Measurements from ENCODE around the gene EGLN2. TPM values are rescaled to one million over a fixed set of nuclear protein-coding genes. Genes with fewer than 3 reads are reported as not detected.
"Not testable (repeated sequence)": the region's sequence is repeated elsewhere in the genome, so short reads cannot be mapped to it uniquely, and the experiment has no call there.

Gene EGLN2
- total and polyA plus RNA-seq, 9 of the 15 experiments (the other 6 are each of a cell fraction or from before 2014, with no cell fraction given) = 9.6 to 114 (median 71.0) TPM

GRCh38 chr19:40818480-40819399, 19.7 kb downstream of the EGLN2 start:
- peak in 2 of 4 experiments; percentile 19 to 67 for DNase-seq (ENCODE audit: extremely low read depth in 1 of 4, low spot score in 3 of 4)

More at GRCh38 chr19:40818480-40819399, 19.7 kb downstream of the EGLN2 start:
- peaks cover 26 to 29% of the 10 kb centered on the region in 2 experiments for H3K4me1 ChIP-seq (replicated peaks in 1 of 2; ENCODE audit: control insufficient read depth in 2 of 2, insufficient read depth in 2 of 2, low read length in 2 of 2)
- H3K36me3 ChIP-seq (ENCODE audit: control insufficient read depth, insufficient read depth, low read length); H2AFZ ChIP-seq (ENCODE audit: low read depth, low read length); H3K79me2 ChIP-seq (ENCODE audit: control insufficient read depth, insufficient read depth, low read length); H3K9me3 ChIP-seq (replicated peaks; ENCODE audit: control insufficient read depth, insufficient read depth, low read depth, low read length); H3K9ac ChIP-seq (ENCODE audit: insufficient read depth in 1 of 2, low read depth in 2 of 2, low read length in 2 of 2); H3K9me1 ChIP-seq (ENCODE audit: control insufficient read depth, insufficient read depth, low read length); H3K27me3 ChIP-seq (ENCODE audit: control insufficient read depth in 2 of 2, insufficient read depth in 2 of 2, low read length in 2 of 2); in situ Hi-C loops (cut with MboI); intact Hi-C loops (cut with micrococcal nuclease); H3K4me3 ChIP-seq; H3K27ac ChIP-seq (ENCODE audit: extremely low read depth, low read depth, low read length); H3K4me2 ChIP-seq (ENCODE audit: insufficient read depth, low read length); H4K20me1 ChIP-seq (replicated peaks; ENCODE audit: control insufficient read depth, insufficient read depth, low read length); BruUV-seq (replicated peaks): not testable (repeated sequence)
- CTCF ChIA-PET (ENCODE audit: low intra/inter-chr PET ratio) = interaction anchor here (0.6 kb wide), 1 partner anchor 184 kb away, joined by 5 read pairs; no protein-coding TSS in a partner anchor
- POLR2A ChIA-PET = interaction anchor here (0.6 kb wide), 1 partner anchor 675 kb away, joined by 3 read pairs; no protein-coding TSS in a partner anchor
- peak; percentile 64 for FAIRE-seq
- 53% methylated on average over 17 of the region's 36 CpGs for WGBS (ENCODE audit: insufficient coverage, low coverage, missing lambda C conversion rate)
- TF ChIP-seq HMGN3 (IDR thresholded peaks at IDR 0.05; ENCODE audit: borderline replicate concordance, extremely low read depth, insufficient read length, low read depth, low read length) (peak; percentile 26), DACH1 (IDR thresholded peaks at IDR 0.05; ENCODE audit: partially characterized antibody) (peak; percentile 67), CTCF (IDR thresholded peaks at IDR 0.05 in 2 of 3, conservative IDR thresholded peaks at IDR 0.05 in 1 of 3; ENCODE audit: insufficient read depth in 2 of 3, low read depth in 1 of 3, low read length in 3 of 3) (peak; percentile 42 to 71 (median 45); a peak in 5 of 6 replicates), RBFOX2 (IDR thresholded peaks at IDR 0.05; ENCODE audit: low read depth, low read length) (peak; percentile 32; the same call in 1 of the 2 replicates), CTBP1 (IDR thresholded peaks at IDR 0.05; ENCODE audit: borderline replicate concordance) (peak; percentile 42; the same call in 1 of the 2 replicates), RBM25 (IDR thresholded peaks at IDR 0.05; ENCODE audit: low read depth, low read length, severe bottlenecking) (peak; percentile 10), NRF1 (conservative IDR thresholded peaks at IDR 0.05 in 1 of 2, IDR thresholded peaks at IDR 0.05 in 1 of 2) (peak in 1 of 2 experiments; percentile 44; a peak in 1 of 4 replicates), NFIC (IDR thresholded peaks at IDR 0.05) (peak; percentile 96), RAD21 (CRISPR knock-in tag; conservative IDR thresholded peaks at IDR 0.05 in 1 of 2, IDR thresholded peaks at IDR 0.05 in 1 of 2) (peak in 1 of 2 experiments; percentile 24; a peak in 1 of 4 replicates), POLR2G (IDR thresholded peaks at IDR 0.05; ENCODE audit: low read depth, low read length) (peak; percentile 31; the same call in 1 of the 2 replicates), ZNF121 (CRISPR knock-in tag; conservative IDR thresholded peaks at IDR 0.05) (peak; percentile 80)
- TF ChIP-seq, protein P1, sequence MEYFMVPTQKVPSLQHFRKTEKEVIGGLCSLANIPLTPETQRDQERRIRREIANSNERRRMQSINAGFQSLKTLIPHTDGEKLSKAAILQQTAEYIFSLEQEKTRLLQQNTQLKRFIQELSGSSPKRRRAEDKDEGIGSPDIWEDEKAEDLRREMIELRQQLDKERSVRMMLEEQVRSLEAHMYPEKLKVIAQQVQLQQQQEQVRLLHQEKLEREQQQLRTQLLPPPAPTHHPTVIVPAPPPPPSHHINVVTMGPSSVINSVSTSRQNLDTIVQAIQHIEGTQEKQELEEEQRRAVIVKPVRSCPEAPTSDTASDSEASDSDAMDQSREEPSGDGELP (CRISPR knock-in tag; IDR thresholded peaks at IDR 0.05; ENCODE audit: borderline replicate concordance) = peak; percentile 59; the same call in 1 of the 2 replicates
- peak; percentile 78 for ATAC-seq

Data from K562 (cell line).